ENCODE measurements around the gene TKTL1. TPM values are rescaled to one million over a fixed set of nuclear protein-coding genes. Genes with fewer than 3 reads are reported as not detected.

The TKTL1 gene
- total RNA-seq, 1 experiment from 2014 or later: not detected

- no peak for ATAC-seq
- TF ChIP-seq CTCF (IDR thresholded peaks at IDR 0.05) (no peak), TCF7L2 (IDR thresholded peaks at IDR 0.05; ENCODE audit: low read depth, low read length) (no peak), SIN3A (IDR thresholded peaks at IDR 0.05; ENCODE audit: borderline replicate concordance, insufficient read depth, low read depth, low read length) (no peak), POLR2AphosphoS5 (IDR thresholded peaks at IDR 0.05; ENCODE audit: low read depth, low read length) (no peak), REST (IDR thresholded peaks at IDR 0.05; ENCODE audit: insufficient read depth in 1 of 2, low read depth in 2 of 2, low read length in 1 of 2) (no peak)
- H3K27me3 ChIP-seq (ENCODE audit: control insufficient read depth, insufficient read depth, low read length): peaks cover 7% of the 10 kb centered on the region; the same call in 1 of the 2 replicates
- no peaks in the 10 kb centered on the region for H3K36me3 ChIP-seq (ENCODE audit: control insufficient read depth, insufficient read depth, low read length)
- H3K27ac ChIP-seq (ENCODE audit: low read length): no peak overlapping the region
- H3K9me3 ChIP-seq (ENCODE audit: control insufficient read depth, insufficient read depth, low read depth, low read length): no peaks in the 10 kb centered on the region
- in situ Hi-C loops (cut with HindIII; ENCODE audit: low pct_unique_long_range_greater_than_20kb, low sequenced_read_pairs): no loop called here
- no peaks in the 10 kb centered on the region for H3K4me1 ChIP-seq (ENCODE audit: control insufficient read depth, insufficient read depth, low read length)
- CTCF ChIA-PET: interaction anchor here (1.0 kb wide), 1 partner anchor 46 kb away, joined by 3 read pairs; no protein-coding TSS in a partner anchor
- BruUV-seq (replicated peaks): no TSS peak
- intact Hi-C loops (cut with micrococcal nuclease; ENCODE audit: unreplicated experiment): no loop called here
- no peak overlapping the region for H3K4me3 ChIP-seq (ENCODE audit: low read depth in 2 of 2, low read length in 2 of 2)
- DNase-seq (ENCODE audit: low read depth, low spot score): no peak
- POLR2A ChIA-PET: no interaction called here
Observed at GRCh38 chrX:154327038-154327820, 31.6 kb downstream of the TKTL1 start.

- no peak for DNase-seq (ENCODE audit: low read depth, low spot score)
- Histone ChIP-seq H3K4me3 (ENCODE audit: low read depth in 2 of 2, low read length in 2 of 2) (no peak overlapping the region), H3K36me3 (ENCODE audit: control insufficient read depth, insufficient read depth, low read length) (no peaks in the 10 kb centered on the region), H3K9me3 (ENCODE audit: control insufficient read depth, insufficient read depth, low read depth, low read length) (no peaks in the 10 kb centered on the region), H3K27ac (ENCODE audit: low read length) (no peak overlapping the region), H3K27me3 (ENCODE audit: control insufficient read depth, insufficient read depth, low read length) (peaks cover 7% of the 10 kb centered on the region; the same call in 1 of the 2 replicates), H3K4me1 (ENCODE audit: control insufficient read depth, insufficient read depth, low read length) (no peaks in the 10 kb centered on the region)
- intact Hi-C loops (cut with micrococcal nuclease; ENCODE audit: unreplicated experiment) (no loop called here), in situ Hi-C loops (cut with HindIII; ENCODE audit: low pct_unique_long_range_greater_than_20kb, low sequenced_read_pairs) (no loop called here)
- no peak for ATAC-seq
- TF ChIP-seq CTCF (IDR thresholded peaks at IDR 0.05): no peak
- TF ChIP-seq SIN3A (IDR thresholded peaks at IDR 0.05; ENCODE audit: borderline replicate concordance, insufficient read depth, low read depth, low read length): no peak
- TF ChIP-seq POLR2AphosphoS5 (IDR thresholded peaks at IDR 0.05; ENCODE audit: low read depth, low read length): no peak
- TF ChIP-seq TCF7L2 (IDR thresholded peaks at IDR 0.05; ENCODE audit: low read depth, low read length): no peak
- no peak for TF ChIP-seq REST (IDR thresholded peaks at IDR 0.05; ENCODE audit: insufficient read depth in 1 of 2, low read depth in 2 of 2, low read length in 1 of 2)
- BruUV-seq (replicated peaks): no TSS peak
- ChIA-PET POLR2A (no interaction called here), CTCF (no interaction called here)
Observed at GRCh38 chrX:154328646-154329045, 33.1 kb downstream of the TKTL1 start.

All from Panc1 (cell line).